CD8-positive, alpha-beta T cell (primary cell): ENCODE data around the gene IL12RB2. TPM values are rescaled to one million over a fixed set of nuclear protein-coding genes. Genes with fewer than 3 reads are reported as not detected.

Experiments
- total RNA-seq, 46 experiments: library from RNA in 2 of 46; stranded (reverse) in 2 of 46; gene quantifications; one replicate each; pipeline ENCODE4 v1.2.3 and lab custom pipeline; 2021 to 2026

IL12RB2 gene
- total RNA-seq, 2 experiments from 2014 or later, result 1.5 to 2.2 TPM

Other genes starting within 250 kb of the IL12RB2 start
- gene C1orf141, start 172.9 kb upstream of the IL12RB2 start, total RNA-seq, result not detected
- gene IL23R, start 141.4 kb upstream of the IL12RB2 start, total RNA-seq, result under 1 TPM in 1 of 2 experiments, not detected in 1; 0.11 TPM
- 100 to 1,000 TPM; 136 to 143 TPM for gene SERBP1, start 122.5 kb downstream of the IL12RB2 start, total RNA-seq